Smooth muscle cell (in vitro differentiated cells): Measurements from ENCODE around the gene MEGF6. TPM values are rescaled to one million over a fixed set of nuclear protein-coding genes. Genes with fewer than 3 reads are reported as not detected.

Experiments used
- DNase-seq: peaks from one replicate; lab custom pipeline; 2025; ENCODE audit not compliant: unreplicated experiment; lab: John Stamatoyannopoulos, UW
- H2AFZ ChIP-seq: fragments of 200-600 bp; sonication (generic); 2 replicates; pipeline ENCODE4 v1.6.0; 2016; ENCODE audit warnings: antibody characterized with exemption, low read depth, mild to moderate bottlenecking
- H3F3A ChIP-seq: fragments of 200-600 bp; sonication (generic); 2 replicates; pipeline ENCODE4 v1.6.0; 2017; ENCODE audit warnings: antibody characterized with exemption, low read depth
- H3K27ac ChIP-seq: fragments of 200-600 bp; sonication (generic); 2 replicates; pipeline ENCODE4 v1.5.1; 2016; ENCODE audit warnings: low read depth, mild to moderate bottlenecking
- H3K27me3 ChIP-seq: fragments of 200-600 bp; sonication (generic); 2 replicates; pipeline ENCODE4 v1.6.1; 2016; ENCODE audit warnings: low read depth, mild to moderate bottlenecking
- H3K36me3 ChIP-seq: fragments of 200-600 bp; sonication (generic); 2 replicates; pipeline ENCODE4 v1.5.1; 2016; ENCODE audit warnings: low read depth
- H3K4me1 ChIP-seq: fragments of 200-600 bp; sonication (generic); 2 replicates; pipeline ENCODE4 v1.5.1; 2016; ENCODE audit warnings: low read depth
- H3K4me2 ChIP-seq: fragments of 200-600 bp; sonication (generic); 2 replicates; pipeline ENCODE4 v1.6.0; 2016; ENCODE audit warnings: mild to moderate bottlenecking
- H3K4me3 ChIP-seq: fragments of 200-600 bp; sonication (generic); 2 replicates; pipeline ENCODE4 v1.5.1; 2016; ENCODE audit warnings: mild to moderate bottlenecking
- H3K79me2 ChIP-seq: fragments of 200-600 bp; sonication (generic); 2 replicates; pipeline ENCODE4 v1.6.0; 2016; ENCODE audit warnings: low read depth, mild to moderate bottlenecking
- H3K9ac ChIP-seq: fragments of 200-600 bp; sonication (generic); 2 replicates; pipeline ENCODE4 v1.6.0; 2016; ENCODE audit warnings: low read depth
- H3K9me3 ChIP-seq: fragments of 200-600 bp; sonication (generic); replicated peaks from 2 replicates; pipeline ENCODE4 v1.5.1; 2016; ENCODE audit warnings: low read depth
- H4K20me1 ChIP-seq: fragments of 200-600 bp; sonication (generic); 2 replicates; pipeline ENCODE4 v1.6.0; 2016; ENCODE audit warnings: low read depth
- CTCF ChIP-seq: fragments of 200-600 bp; sonication (generic); IDR thresholded peaks from 2 replicates; pipeline ENCODE4 v1.5.1; 2017; ENCODE audit warnings: borderline replicate concordance, mild to moderate bottlenecking, antibody characterized with exemption; ENCODE audit not compliant: insufficient read depth, poor library complexity, severe bottlenecking
- WGBS: methylation state at CpG from one replicate; pipeline ENCODE4 v1.1.7; 2016; ENCODE audit warnings: low lambda C conversion rate; 5-methylcytosine and 5-hydroxymethylcytosine counted together
- polyA plus RNA-seq: library from polyadenylated mRNA; unstranded; fragments of >200 nt; fragmentation: Nextera tagmentation; extraction: Ambion mirVana; gene quantifications from 2 replicates; pipeline ENCODE4 v1.2.1, GENCODE V29; 2016
- total RNA-seq: library from RNA; depleted of rRNA; stranded (reverse); fragments of >200 nt; gene quantifications from 2 replicates; pipeline ENCODE4 v1.2.3, GENCODE V29; 2014

Gene MEGF6
- total and polyA plus RNA-seq, 2 experiments from 2014 or later: 6.5 to 12.8 TPM

GRCh38 chr1:3626025-3626424, 14.7 kb upstream of the MEGF6 start:
- H3K27me3 ChIP-seq: no peaks in the 10 kb centered on the region
- H3F3A ChIP-seq: no peaks in the 10 kb centered on the region
- DNase-seq: no peak
- no peaks in the 10 kb centered on the region for H4K20me1 ChIP-seq
- H2AFZ ChIP-seq: no peak overlapping the region
- no peak overlapping the region for H3K27ac ChIP-seq
- no peak overlapping the region for H3K9ac ChIP-seq
- peak overlapping the region; percentile 87 for H3K4me2 ChIP-seq
- no peak for TF ChIP-seq CTCF
- H3K4me3 ChIP-seq: peak overlapping the region; percentile 83
- no peaks in the 10 kb centered on the region for H3K36me3 ChIP-seq
- WGBS: 92% methylated on average over 4 of the region's 4 CpGs
- peaks cover 7% of the 10 kb centered on the region for H3K4me1 ChIP-seq
- no peaks in the 10 kb centered on the region for H3K9me3 ChIP-seq
- no peaks in the 10 kb centered on the region for H3K79me2 ChIP-seq

- Histone ChIP-seq H3K9me3 (no peaks in the 10 kb centered on the region), H3K4me3 (peak overlapping the region; percentile 83), H2AFZ (peak overlapping the region; percentile 38), H3K9ac (peak overlapping the region; percentile 26), H3F3A (no peaks in the 10 kb centered on the region), H3K36me3 (no peaks in the 10 kb centered on the region), H3K4me1 (peaks cover 7% of the 10 kb centered on the region), H3K27me3 (no peaks in the 10 kb centered on the region), H3K27ac (no peak overlapping the region), H3K79me2 (no peaks in the 10 kb centered on the region), H4K20me1 (no peaks in the 10 kb centered on the region), H3K4me2 (peak overlapping the region; percentile 87)
- WGBS: 6% methylated on average over 29 of the region's 71 CpGs
- TF ChIP-seq CTCF: no peak
- no peak for DNase-seq
These were observed 14.0 kb upstream of the MEGF6 start for GRCh38 chr1:3625151-3625907.

- WGBS: 3% methylated on average over 81 of the region's 108 CpGs
These were observed 13.2 kb upstream of the MEGF6 start, which contains the start of gene TPRG1L for GRCh38 chr1:3624200-3625136. Gene TPRG1L, plus strand, starts transcription at chr1:3625015. Its CDS starts 58 bp downstream, at chr1:3625073.

More at GRCh38 chr1:3624200-3625136, 13.2 kb upstream of the MEGF6 start, which contains the start of gene TPRG1L:
- Histone ChIP-seq H3K27me3 (no peaks in the 10 kb centered on the region), H3K27ac (peak within 1 kb of the TSS; percentile 60), H3K9me3 (no peaks in the 10 kb centered on the region), H3K4me2 (peak within 1 kb of the TSS; percentile 98), H3K4me3 (peak within 1 kb of the TSS; percentile 83), H3K79me2 (no peaks in the 10 kb centered on the region), H3F3A (no peaks in the 10 kb centered on the region), H3K9ac (peak within 1 kb of the TSS; percentile 83), H3K36me3 (no peaks in the 10 kb centered on the region), H2AFZ (peak within 1 kb of the TSS; percentile 93), H3K4me1 (peaks cover 7% of the 10 kb centered on the region), H4K20me1 (no peaks in the 10 kb centered on the region)
- DNase-seq: peak; percentile 95
- TF ChIP-seq CTCF: no peak
